Measurements from ENCODE around the gene DCK.

The DCK gene

DNA sequence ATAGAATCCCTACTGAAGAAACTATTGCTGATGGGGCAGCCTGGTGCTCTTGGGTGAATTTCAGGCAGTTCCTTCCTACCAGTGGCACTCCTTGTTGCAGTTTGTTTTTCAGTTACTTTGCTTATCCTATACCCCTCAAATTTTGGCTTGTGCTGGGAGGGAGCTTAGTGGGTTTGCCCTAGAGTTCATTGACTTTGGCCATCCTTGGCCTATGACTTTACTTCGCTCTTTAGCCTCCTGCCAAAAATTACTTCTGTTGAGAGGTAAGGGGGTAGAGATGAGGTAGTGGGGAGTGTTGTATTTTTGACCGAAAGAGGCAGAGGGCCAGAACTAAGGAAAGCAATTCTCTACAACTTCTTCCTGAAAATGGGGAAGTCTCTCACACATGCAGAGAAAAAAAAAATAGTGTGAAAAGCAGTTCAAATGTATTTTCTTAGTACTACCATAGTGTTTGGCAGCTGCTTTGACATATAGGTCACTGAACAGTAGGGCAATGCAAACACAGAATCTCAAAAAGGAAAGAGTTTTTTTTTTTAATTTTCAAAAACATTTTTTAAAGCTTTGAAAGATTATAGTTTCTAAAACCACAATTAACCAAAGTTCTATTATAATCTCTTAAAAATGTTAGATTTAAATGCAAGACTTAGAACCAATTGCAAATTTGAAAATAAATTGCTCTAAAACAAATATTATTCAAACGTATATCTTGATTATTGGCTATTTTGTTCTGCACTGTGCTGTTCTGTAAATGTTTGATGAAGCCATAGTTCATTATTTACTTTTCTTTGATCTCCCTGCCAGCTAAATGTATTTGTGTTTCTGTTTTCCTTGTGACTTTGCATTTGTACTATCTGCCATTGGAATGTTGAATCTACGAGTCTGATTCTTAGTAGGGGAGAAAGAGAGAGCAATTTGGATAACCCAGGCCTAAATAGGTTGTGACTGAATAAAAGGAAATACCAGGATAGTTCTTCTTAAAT, 73.6 kb downstream of the DCK start:
- H3K4me3 ChIP-seq (ENCODE audit: low read depth, low read length): no peak overlapping the region
- in situ Hi-C loops (cut with HindIII; ENCODE audit: low sequenced_read_pairs): no loop called here
- DNase-seq (ENCODE audit: low read depth): no peak
- TF ChIP-seq, protein P1, sequence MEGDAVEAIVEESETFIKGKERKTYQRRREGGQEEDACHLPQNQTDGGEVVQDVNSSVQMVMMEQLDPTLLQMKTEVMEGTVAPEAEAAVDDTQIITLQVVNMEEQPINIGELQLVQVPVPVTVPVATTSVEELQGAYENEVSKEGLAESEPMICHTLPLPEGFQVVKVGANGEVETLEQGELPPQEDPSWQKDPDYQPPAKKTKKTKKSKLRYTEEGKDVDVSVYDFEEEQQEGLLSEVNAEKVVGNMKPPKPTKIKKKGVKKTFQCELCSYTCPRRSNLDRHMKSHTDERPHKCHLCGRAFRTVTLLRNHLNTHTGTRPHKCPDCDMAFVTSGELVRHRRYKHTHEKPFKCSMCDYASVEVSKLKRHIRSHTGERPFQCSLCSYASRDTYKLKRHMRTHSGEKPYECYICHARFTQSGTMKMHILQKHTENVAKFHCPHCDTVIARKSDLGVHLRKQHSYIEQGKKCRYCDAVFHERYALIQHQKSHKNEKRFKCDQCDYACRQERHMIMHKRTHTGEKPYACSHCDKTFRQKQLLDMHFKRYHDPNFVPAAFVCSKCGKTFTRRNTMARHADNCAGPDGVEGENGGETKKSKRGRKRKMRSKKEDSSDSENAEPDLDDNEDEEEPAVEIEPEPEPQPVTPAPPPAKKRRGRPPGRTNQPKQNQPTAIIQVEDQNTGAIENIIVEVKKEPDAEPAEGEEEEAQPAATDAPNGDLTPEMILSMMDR (IDR thresholded peaks at IDR 0.05; ENCODE audit: low read depth, low read length, missing control alignments): no peak

DNA sequence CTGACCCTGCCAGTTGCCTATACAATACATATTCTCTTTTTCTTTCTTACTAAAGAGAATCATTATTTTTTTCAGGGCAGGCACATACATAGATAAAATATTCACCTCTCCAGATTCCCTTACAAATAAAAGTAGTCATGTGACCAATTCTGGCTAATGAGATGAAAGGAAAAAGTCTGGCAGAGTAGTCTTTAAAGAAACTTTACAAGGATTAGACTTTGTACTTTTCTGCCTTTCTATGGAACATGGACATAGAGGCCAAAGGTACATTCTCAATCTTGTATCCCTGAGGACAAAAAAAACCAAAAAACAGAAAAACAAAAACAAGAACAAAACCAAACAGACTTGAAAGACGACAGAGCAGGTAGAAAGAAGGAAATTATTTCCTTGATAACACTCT, 75.6 kb downstream of the DCK start:
- DNase-seq (ENCODE audit: low read depth): no peak
- H3K4me3 ChIP-seq (ENCODE audit: low read depth, low read length): no peak overlapping the region
- in situ Hi-C loops (cut with HindIII; ENCODE audit: low sequenced_read_pairs): no loop called here
- TF ChIP-seq, protein P1 (IDR thresholded peaks at IDR 0.05; ENCODE audit: low read depth, low read length, missing control alignments): no peak

DNA sequence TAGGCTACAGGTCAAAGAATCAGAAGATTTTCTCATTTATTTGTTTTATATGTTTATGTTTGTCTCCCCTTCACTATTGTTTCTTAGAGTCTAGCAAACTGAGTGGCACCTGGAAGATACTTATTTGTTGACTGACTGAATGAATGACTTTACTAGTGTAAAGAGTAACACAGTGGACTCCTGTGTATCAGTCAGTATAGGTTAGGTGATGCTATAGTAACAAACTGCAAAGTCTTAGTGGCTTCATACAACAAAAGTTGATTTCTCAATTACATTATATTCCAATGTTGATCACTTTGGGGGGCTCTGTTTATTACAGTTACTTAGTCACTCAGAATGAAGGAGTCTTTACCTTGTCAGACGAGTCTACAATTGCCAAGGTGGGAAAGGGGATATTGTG, 76.6 kb downstream of the DCK start:
- in situ Hi-C loops (cut with HindIII; ENCODE audit: low sequenced_read_pairs): no loop called here
- no peak for DNase-seq (ENCODE audit: low read depth)
- no peak overlapping the region for H3K4me3 ChIP-seq (ENCODE audit: low read depth, low read length)
- TF ChIP-seq, protein P1 (IDR thresholded peaks at IDR 0.05; ENCODE audit: low read depth, low read length, missing control alignments): no peak

DNA sequence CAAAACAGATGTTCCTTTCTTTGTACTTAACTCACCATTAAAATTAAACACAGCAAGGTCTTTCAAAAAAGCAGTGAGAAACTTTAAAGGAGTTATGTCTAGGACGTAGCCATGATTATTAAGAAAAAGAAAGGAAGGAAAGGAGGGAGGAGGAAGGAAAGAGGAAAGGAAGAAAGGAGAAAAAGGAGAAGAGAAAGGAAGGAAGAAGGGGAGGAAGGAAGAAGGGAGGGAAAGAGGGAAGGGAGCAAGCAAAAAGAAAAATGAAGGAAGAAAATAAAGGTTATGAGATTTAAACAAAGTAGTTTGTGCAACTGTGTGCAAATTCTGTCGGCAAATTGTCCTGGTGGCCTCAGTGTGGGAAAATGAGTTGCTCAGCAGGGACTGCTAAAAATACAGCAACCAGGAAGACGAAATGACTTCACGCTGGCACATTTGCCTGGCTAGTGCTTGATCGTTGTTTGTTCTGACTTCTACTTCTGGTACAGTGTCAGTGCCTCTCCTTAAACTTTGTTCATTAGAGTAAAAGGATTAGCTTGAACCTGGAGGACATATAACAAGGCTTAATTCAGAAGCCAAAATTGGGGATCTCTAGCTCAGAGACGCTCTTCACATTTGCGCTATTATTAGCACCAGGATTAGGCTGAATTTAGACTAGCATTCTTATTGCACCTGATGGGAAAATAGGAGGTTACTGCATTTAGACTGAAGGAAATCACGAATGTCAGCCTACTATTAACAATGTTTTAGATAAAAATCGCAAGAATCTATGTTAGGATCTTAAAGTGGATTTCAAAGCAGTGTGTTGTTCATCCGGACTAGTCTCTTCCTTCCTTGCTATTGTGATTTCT, 81.2 kb downstream of the DCK start:
- TF ChIP-seq, protein P1 (IDR thresholded peaks at IDR 0.05; ENCODE audit: low read depth, low read length, missing control alignments): no peak
- DNase-seq (ENCODE audit: low read depth): no peak
- in situ Hi-C loops (cut with HindIII; ENCODE audit: low sequenced_read_pairs): no loop called here
- H3K4me3 ChIP-seq (ENCODE audit: low read depth, low read length): no peak overlapping the region
